ENCODE results near the gene POLR3B. TPM values are rescaled to one million over a fixed set of nuclear protein-coding genes. Genes with fewer than 3 reads are reported as not detected.

The POLR3B gene
- total and polyA plus RNA-seq, 2 of the 8 experiments (the other 6 are each of a cell fraction or from before 2014, with no cell fraction given) = 5.0 to 13.2 TPM

DNA sequence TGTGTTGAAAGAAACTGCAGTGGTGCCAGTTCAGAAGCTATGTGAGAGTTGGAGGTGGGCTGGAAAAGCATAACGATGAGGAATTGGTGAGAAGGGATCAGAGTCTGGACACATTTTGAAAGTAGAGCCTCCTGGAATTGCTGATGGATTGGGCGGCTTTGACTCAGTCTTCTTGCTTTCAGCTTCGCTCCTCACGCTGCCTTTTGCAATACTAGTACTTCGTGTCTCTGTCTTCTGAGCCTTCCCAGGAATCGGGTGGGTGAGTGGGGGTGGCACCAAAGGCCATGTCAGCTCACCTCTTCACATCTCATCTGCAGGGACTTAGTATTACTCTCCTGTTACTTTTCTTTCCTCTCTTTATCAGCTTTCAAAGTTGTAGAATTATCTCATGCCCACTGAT, 123.7 kb downstream of the POLR3B start:
- H4K91ac ChIP-seq (replicated peaks; ENCODE audit: insufficient read length, low read length) = no peak overlapping the region
- no peak overlapping the region for H3K56ac ChIP-seq (replicated peaks; ENCODE audit: insufficient read length, low read depth, low read length)
- H3K23me2 ChIP-seq (ENCODE audit: low read depth, low read length) = no peaks in the 10 kb centered on the region
- no peak overlapping the region for H2BK15ac ChIP-seq (ENCODE audit: low read length)
- no peaks in the 10 kb centered on the region for H3K9me3 ChIP-seq (ENCODE audit: insufficient read depth in 2 of 2, low read depth in 1 of 2, low read length in 1 of 2)
- no peak overlapping the region for H2AK5ac ChIP-seq (ENCODE audit: low read depth, low read length)
- 82% methylated on average over 6 of the region's 6 CpGs; no CpG with 5 or more reads in 1 of the 2 experiments for WGBS, 2 experiments (ENCODE audit: extremely low coverage in 1 of 2, insufficient coverage in 1 of 2, insufficient read length in 1 of 2, insufficient replicate concordance in 2 of 2, low coverage in 1 of 2, low lambda C conversion rate in 2 of 2, missing lambda C conversion rate in 1 of 2)
- no peak overlapping the region for H3K14ac ChIP-seq (ENCODE audit: insufficient read length)
- ChIA-PET POLR2A (ENCODE audit: partially characterized antibody) (no interaction called here), CTCF (ENCODE audit: partially characterized antibody) (interaction anchor here (0.9 to 1.6 kb wide), 2 partner anchors 248 to 361 kb away, joined by 3 to 5 read pairs; no protein-coding TSS in a partner anchor)
- H4K8ac ChIP-seq (ENCODE audit: extremely low read depth, insufficient read depth, low read length) = no peak overlapping the region
- no peaks in the 10 kb centered on the region for H3K27me3 ChIP-seq (replicated peaks in 1 of 4; ENCODE audit: control insufficient read depth in 3 of 4, extremely low read depth in 1 of 4, insufficient read depth in 3 of 4, low read length in 3 of 4)
- H3K4me2 ChIP-seq (ENCODE audit: insufficient read depth in 1 of 2, low read depth in 2 of 2, low read length in 2 of 2) = no peak overlapping the region
- H3K4ac ChIP-seq (replicated peaks; ENCODE audit: insufficient read length, low read depth, low read length) = no peak overlapping the region
- H3K79me1 ChIP-seq (ENCODE audit: low read depth, low read length) = no peaks in the 10 kb centered on the region
- H4K5ac ChIP-seq (ENCODE audit: insufficient read length, low read depth, low read length) = no peak overlapping the region
- DNase-seq (ENCODE audit: low read depth in 1 of 2, low spot score in 2 of 2) (no peak), FAIRE-seq (no peak)
- no peak overlapping the region for H2BK12ac ChIP-seq (ENCODE audit: low read depth, low read length)
- H3K27ac ChIP-seq (ENCODE audit: low read depth, low read length) = no peak overlapping the region
- H3K4me3 ChIP-seq (ENCODE audit: extremely low read depth in 1 of 4, insufficient read depth in 2 of 4, low read depth in 3 of 4, low read length in 4 of 4) = no peak overlapping the region
- no peak overlapping the region for H3K18ac ChIP-seq (ENCODE audit: extremely low read depth, low read length)
- no peak overlapping the region for H2BK120ac ChIP-seq (replicated peaks; ENCODE audit: low read depth, low read length)
- no peaks in the 10 kb centered on the region for H3K36me3 ChIP-seq (ENCODE audit: control insufficient read depth in 2 of 4, insufficient read depth in 4 of 4, low read length in 3 of 4)
- H3K23ac ChIP-seq (ENCODE audit: insufficient read length) = no peak overlapping the region
- H3K4me1 ChIP-seq (replicated peaks in 1 of 4; ENCODE audit: control insufficient read depth in 3 of 4, insufficient read depth in 4 of 4, low read length in 3 of 4) = no peaks in the 10 kb centered on the region
- H2AFZ ChIP-seq (ENCODE audit: low read length) = no peak overlapping the region
- H4K20me1 ChIP-seq (replicated peaks in 1 of 2; ENCODE audit: control insufficient read depth in 1 of 2, insufficient read depth in 2 of 2, low read length in 2 of 2) = no peaks in the 10 kb centered on the region
- H3K9ac ChIP-seq (replicated peaks in 1 of 4; ENCODE audit: extremely low read depth in 1 of 4, low read depth in 3 of 4, low read length in 3 of 4) = no peak overlapping the region
- no peak overlapping the region for H2BK5ac ChIP-seq (ENCODE audit: low read depth, low read length)
- H2BK20ac ChIP-seq (ENCODE audit: low read length) = no peak overlapping the region
- H3K79me2 ChIP-seq (ENCODE audit: control insufficient read depth in 1 of 2, insufficient read depth in 2 of 2, low read length in 2 of 2) = no peaks in the 10 kb centered on the region
- TF ChIP-seq JUN (IDR thresholded peaks at IDR 0.05; ENCODE audit: low read depth, low read length) (no peak), KDM4A (IDR thresholded peaks at IDR 0.05; ENCODE audit: low read depth, low read length, severe bottlenecking) (no peak), SIX5 (IDR thresholded peaks at IDR 0.05; ENCODE audit: low read depth, low read length) (no peak), TEAD4 (IDR thresholded peaks at IDR 0.05; ENCODE audit: low read depth, low read length) (no peak), RNF2 (IDR thresholded peaks at IDR 0.05; ENCODE audit: borderline replicate concordance, low read depth, low read length, missing control alignments, poor library complexity, severe bottlenecking) (no peak), CBX5 (IDR thresholded peaks at IDR 0.05; ENCODE audit: low read depth, low read length) (no peak), KDM1A (IDR thresholded peaks at IDR 0.05; ENCODE audit: borderline replicate concordance, low read length) (no peak), RBBP5 (IDR thresholded peaks at IDR 0.05; ENCODE audit: borderline replicate concordance, low read depth, low read length) (no peak)

Measured in H1 (cell line).